Osteocyte (in vitro differentiated cells): Measurements from ENCODE around the gene SSBP4. TPM values are rescaled to one million over a fixed set of nuclear protein-coding genes. Genes with fewer than 3 reads are reported as not detected.

Experiments used
- DNase-seq: peaks from one replicate; pipeline ENCODE4 v3.0.0; 2021; ENCODE audit warnings: mixed read lengths; ENCODE audit not compliant: unreplicated experiment; ENCODE audit errors: extremely low spot score
- H3K27ac Mint-ChIP-seq: one replicate; pipeline ENCODE4 v1.8.0; 2021; ENCODE audit warnings: mild to moderate bottlenecking, mixed read lengths; ENCODE audit not compliant: unreplicated experiment
- H3K27me3 Mint-ChIP-seq: one replicate; pipeline ENCODE4 v1.8.0; 2021; ENCODE audit warnings: mixed read lengths; ENCODE audit not compliant: unreplicated experiment
- H3K36me3 Mint-ChIP-seq: one replicate; pipeline ENCODE4 v1.8.0; 2021; ENCODE audit warnings: mixed read lengths; ENCODE audit not compliant: unreplicated experiment
- H3K4me1 Mint-ChIP-seq: one replicate; pipeline ENCODE4 v1.8.0; 2021; ENCODE audit warnings: mixed read lengths; ENCODE audit not compliant: unreplicated experiment
- H3K4me3 Mint-ChIP-seq: one replicate; pipeline ENCODE4 v1.8.0; 2021; ENCODE audit warnings: mild to moderate bottlenecking, moderate library complexity, mixed read lengths; ENCODE audit not compliant: unreplicated experiment
- H3K9me3 Mint-ChIP-seq: one replicate; pipeline ENCODE4 v1.8.0; 2021; ENCODE audit warnings: mixed read lengths; ENCODE audit not compliant: unreplicated experiment
- total RNA-seq: library from RNA; stranded (reverse); gene quantifications from 2 replicates; pipeline ENCODE4 v1.2.1, GENCODE V29; 2021
- TF ChIP-seq, protein P1 (sequence below): fragments of 200-600 bp; sonication (generic); IDR thresholded peaks from 2 replicates; pipeline ENCODE4 v1.5.0; 2021; ENCODE audit warnings: antibody characterized with exemption, mild to moderate bottlenecking, moderate library complexity

The SSBP4 gene
- total RNA-seq, 1 donor from 2014 or later: 82.9 TPM

DNA sequence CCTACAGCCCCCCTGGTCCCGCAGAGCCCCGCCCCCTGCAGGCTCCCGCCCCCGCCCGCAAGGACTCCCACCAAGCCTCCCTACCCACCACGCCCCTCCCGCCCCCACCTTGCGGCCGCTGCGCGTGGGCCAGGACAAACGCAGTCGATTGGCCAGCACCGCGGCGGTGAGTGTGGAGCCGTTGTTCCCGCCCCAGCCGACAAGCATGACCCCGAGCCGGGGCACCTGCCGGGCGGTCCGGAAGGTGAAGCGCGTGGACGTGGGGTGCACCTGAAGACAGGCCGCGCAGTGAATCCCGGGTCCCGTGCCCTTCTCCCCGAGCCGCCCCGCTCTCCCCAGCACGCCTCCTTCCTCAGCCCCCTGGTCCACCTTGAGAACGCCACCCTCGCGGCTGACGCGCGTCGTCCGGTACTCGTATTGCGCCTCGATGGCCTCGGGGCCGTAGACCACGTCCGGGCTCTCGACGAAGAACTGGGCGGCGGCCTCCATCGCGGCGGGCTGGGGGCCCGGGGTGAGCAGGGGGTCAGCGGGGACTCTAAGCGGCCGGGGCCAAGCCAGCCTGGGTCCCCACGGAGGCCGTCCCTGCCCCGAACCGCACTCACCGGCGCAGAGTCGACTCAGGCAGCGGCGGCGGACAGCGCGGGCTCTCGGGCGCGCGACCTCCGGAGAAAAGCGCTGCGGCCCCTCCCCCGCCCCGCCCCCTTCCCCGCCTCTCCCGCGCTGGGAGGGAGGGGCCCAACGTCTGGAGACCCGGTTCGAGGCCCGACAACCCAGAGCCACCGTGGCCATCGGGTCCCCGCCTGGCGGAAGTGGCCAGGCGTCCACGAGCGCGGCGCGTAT, 18.5 kb downstream of the SSBP4 start, which contains the start of gene ISYNA1:
TSS of gene ISYNA1 (minus strand) at position 643 of the 840 bp plus-strand sequence. CDS start at position 489, 154 bp downstream.
- no peaks in the 10 kb centered on the region for H3K9me3 Mint-ChIP-seq
- H3K4me1 Mint-ChIP-seq: peaks cover 45% of the 10 kb centered on the region
- no peaks in the 10 kb centered on the region for H3K36me3 Mint-ChIP-seq
- H3K4me3 Mint-ChIP-seq: peak within 1 kb of the TSS; percentile 71
- no peak for DNase-seq
- peak within 1 kb of the TSS; percentile 89 for H3K27ac Mint-ChIP-seq
- no peaks in the 10 kb centered on the region for H3K27me3 Mint-ChIP-seq
- TF ChIP-seq, protein P1, sequence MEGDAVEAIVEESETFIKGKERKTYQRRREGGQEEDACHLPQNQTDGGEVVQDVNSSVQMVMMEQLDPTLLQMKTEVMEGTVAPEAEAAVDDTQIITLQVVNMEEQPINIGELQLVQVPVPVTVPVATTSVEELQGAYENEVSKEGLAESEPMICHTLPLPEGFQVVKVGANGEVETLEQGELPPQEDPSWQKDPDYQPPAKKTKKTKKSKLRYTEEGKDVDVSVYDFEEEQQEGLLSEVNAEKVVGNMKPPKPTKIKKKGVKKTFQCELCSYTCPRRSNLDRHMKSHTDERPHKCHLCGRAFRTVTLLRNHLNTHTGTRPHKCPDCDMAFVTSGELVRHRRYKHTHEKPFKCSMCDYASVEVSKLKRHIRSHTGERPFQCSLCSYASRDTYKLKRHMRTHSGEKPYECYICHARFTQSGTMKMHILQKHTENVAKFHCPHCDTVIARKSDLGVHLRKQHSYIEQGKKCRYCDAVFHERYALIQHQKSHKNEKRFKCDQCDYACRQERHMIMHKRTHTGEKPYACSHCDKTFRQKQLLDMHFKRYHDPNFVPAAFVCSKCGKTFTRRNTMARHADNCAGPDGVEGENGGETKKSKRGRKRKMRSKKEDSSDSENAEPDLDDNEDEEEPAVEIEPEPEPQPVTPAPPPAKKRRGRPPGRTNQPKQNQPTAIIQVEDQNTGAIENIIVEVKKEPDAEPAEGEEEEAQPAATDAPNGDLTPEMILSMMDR: no peak

DNA sequence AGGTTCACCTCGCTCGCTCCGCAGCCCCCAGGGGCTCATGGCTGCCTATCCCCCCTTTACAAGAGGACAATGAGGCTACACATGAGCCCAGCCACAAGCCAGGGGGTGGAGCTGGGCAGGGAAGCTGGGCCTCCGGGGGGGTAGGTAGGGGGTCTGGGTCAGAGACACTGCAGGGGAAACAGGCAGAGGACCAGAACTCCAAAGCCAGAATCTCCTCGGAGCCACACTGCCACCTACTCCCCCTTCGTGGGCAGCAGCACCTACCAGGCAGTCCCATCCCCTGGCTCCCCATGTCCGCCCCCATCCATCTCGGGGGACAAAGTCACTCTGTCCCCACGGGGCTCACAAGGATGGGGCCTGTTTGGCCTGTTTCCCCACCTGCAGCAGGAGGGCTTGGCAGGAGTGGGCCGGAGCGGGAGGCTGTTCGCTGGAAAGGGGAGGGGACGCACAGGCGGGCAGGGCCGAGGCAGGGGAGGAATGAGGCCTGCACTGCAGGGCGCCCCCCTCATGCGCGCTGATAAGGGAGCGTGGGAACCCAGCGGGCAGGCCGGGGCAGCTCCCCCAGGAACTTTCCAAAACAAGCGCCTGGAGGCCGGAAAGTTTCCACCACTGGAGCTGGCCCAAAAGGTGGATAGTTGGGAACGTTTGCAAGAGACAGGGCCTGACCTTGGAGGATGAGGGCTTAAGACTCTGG, 19.3 kb downstream of the SSBP4 start:
- H3K4me1 Mint-ChIP-seq: peaks cover 45% of the 10 kb centered on the region
- H3K36me3 Mint-ChIP-seq: peaks cover 2% of the 10 kb centered on the region
- no peaks in the 10 kb centered on the region for H3K27me3 Mint-ChIP-seq
- H3K4me3 Mint-ChIP-seq: peak overlapping the region; percentile 58
- TF ChIP-seq, protein P1: no peak
- no peaks in the 10 kb centered on the region for H3K9me3 Mint-ChIP-seq
- peak overlapping the region; percentile 89 for H3K27ac Mint-ChIP-seq
- DNase-seq: no peak

DNA sequence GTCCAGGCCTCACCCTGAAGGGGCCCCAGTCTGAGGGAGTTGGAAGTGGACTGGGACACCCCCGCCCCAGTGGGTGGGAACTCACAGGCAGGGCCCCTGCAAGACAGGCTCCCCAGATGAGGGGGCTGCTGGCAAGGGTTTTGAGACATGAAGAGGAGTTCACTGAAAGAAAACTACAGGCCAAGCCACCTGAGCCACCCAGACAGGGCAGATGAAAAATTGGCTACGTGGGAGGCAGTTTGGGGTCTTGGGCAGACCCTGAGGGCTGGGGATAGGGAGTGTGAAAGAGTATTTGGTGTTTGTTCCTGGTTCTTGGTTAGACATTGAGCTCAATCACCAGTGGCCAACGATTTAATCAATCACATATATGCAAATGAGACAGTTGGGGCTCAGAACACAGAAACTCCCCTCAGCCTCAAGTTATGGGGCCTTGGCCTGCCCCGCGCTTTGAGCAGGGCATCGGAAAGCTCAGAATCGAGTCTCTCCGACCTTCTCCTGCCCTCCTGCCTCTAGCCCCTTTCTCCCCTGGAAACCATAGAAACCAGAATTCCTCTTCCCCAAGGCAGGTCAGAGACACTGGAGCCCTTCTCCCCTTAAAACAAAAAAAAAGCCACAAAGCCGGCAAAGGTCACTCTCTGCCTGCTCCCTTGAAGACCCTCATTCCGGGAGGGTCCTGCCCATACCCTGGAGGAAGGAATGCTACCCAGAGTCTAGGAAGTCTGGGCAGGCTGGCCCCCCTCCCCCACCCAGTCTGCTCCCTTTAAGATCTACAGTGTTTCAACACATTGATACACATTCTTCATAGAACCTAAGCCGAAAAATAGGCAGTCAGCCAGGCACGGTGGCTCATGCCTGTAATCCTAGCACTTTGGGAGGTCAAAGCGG, 20.1 kb downstream of the SSBP4 start:
- DNase-seq: no peak
- peak overlapping the region; percentile 48 for H3K4me3 Mint-ChIP-seq
- H3K36me3 Mint-ChIP-seq: peaks cover 5% of the 10 kb centered on the region
- H3K27ac Mint-ChIP-seq: peak overlapping the region; percentile 89
- no peaks in the 10 kb centered on the region for H3K9me3 Mint-ChIP-seq
- TF ChIP-seq, protein P1: peak; percentile 21
- H3K4me1 Mint-ChIP-seq: peaks cover 42% of the 10 kb centered on the region
- H3K27me3 Mint-ChIP-seq: no peaks in the 10 kb centered on the region

GRCh38 chr19:18439910-18440237, 20.7 kb downstream of the SSBP4 start:
- Mint-ChIP-seq H3K4me1 (peaks cover 36% of the 10 kb centered on the region), H3K4me3 (no peak overlapping the region), H3K27ac (peak overlapping the region; percentile 89), H3K27me3 (no peaks in the 10 kb centered on the region), H3K9me3 (no peaks in the 10 kb centered on the region), H3K36me3 (peaks cover 5% of the 10 kb centered on the region)
- DNase-seq: no peak
- TF ChIP-seq, protein P1: no peak
